ENCODE measurements around the gene MAP2K1.
"Not testable (repeated sequence)": the region's sequence is repeated elsewhere in the genome, so short reads cannot be mapped to it uniquely, and the experiment has no call there.

Gene MAP2K1

GRCh38 chr15:66393037-66393436 lies 6.3 kb downstream of the MAP2K1 start:
- DNase-seq (ENCODE audit: low read depth in 2 of 3, low spot score in 1 of 3) = not testable (repeated sequence)

- DNase-seq (ENCODE audit: low read depth in 2 of 3, low spot score in 1 of 3) = no peak
Measured at GRCh38 chr15:66394472-66394871, 7.8 kb downstream of the MAP2K1 start.

GRCh38 chr15:66394915-66395314 lies 8.2 kb downstream of the MAP2K1 start:
- DNase-seq (ENCODE audit: low read depth in 2 of 3, low spot score in 1 of 3) = no peak

- DNase-seq (ENCODE audit: low read depth in 2 of 3, low spot score in 1 of 3) = no peak
Measured at GRCh38 chr15:66399276-66399675, 12.6 kb downstream of the MAP2K1 start.

GRCh38 chr15:66400351-66400774 lies 13.7 kb downstream of the MAP2K1 start:
- no peak for DNase-seq (ENCODE audit: low read depth in 2 of 3, low spot score in 1 of 3)

GRCh38 chr15:66401130-66402021 lies 14.7 kb downstream of the MAP2K1 start:
- DNase-seq (ENCODE audit: low read depth in 2 of 3, low spot score in 1 of 3) = no peak

GRCh38 chr15:66402761-66403284 lies 16.1 kb downstream of the MAP2K1 start:
- no peak for DNase-seq (ENCODE audit: low read depth in 2 of 3, low spot score in 1 of 3)

GRCh38 chr15:66403323-66403722 lies 16.6 kb downstream of the MAP2K1 start:
- no peak for DNase-seq (ENCODE audit: low read depth in 2 of 3, low spot score in 1 of 3)

GRCh38 chr15:66404122-66404521 lies 17.4 kb downstream of the MAP2K1 start:
- DNase-seq (ENCODE audit: low read depth in 2 of 3, low spot score in 1 of 3) = no peak

GRCh38 chr15:66404532-66404931 lies 17.8 kb downstream of the MAP2K1 start:
- no peak for DNase-seq (ENCODE audit: low read depth in 2 of 3, low spot score in 1 of 3)

- no peak for DNase-seq (ENCODE audit: low read depth in 2 of 3, low spot score in 1 of 3)
Measured at GRCh38 chr15:66405007-66405406, 18.3 kb downstream of the MAP2K1 start.

GRCh38 chr15:66405615-66406014 lies 18.9 kb downstream of the MAP2K1 start:
- DNase-seq (ENCODE audit: low read depth in 2 of 3, low spot score in 1 of 3) = no peak

- DNase-seq (ENCODE audit: low read depth in 2 of 3, low spot score in 1 of 3) = no peak
Measured at GRCh38 chr15:66408254-66408653, 21.5 kb downstream of the MAP2K1 start.

GRCh38 chr15:66408675-66409282 lies 22.1 kb downstream of the MAP2K1 start:
- DNase-seq (ENCODE audit: low read depth in 2 of 3, low spot score in 1 of 3) = no peak

GRCh38 chr15:66409565-66410108 lies 22.9 kb downstream of the MAP2K1 start:
- DNase-seq (ENCODE audit: low read depth in 2 of 3, low spot score in 1 of 3) = no peak

GRCh38 chr15:66411190-66411589 lies 24.5 kb downstream of the MAP2K1 start:
- no peak for DNase-seq (ENCODE audit: low read depth in 2 of 3, low spot score in 1 of 3)

- no peak for DNase-seq (ENCODE audit: low read depth in 2 of 3, low spot score in 1 of 3)
Measured at GRCh38 chr15:66412220-66412619, 25.5 kb downstream of the MAP2K1 start.

- no peak for DNase-seq (ENCODE audit: low read depth in 2 of 3, low spot score in 1 of 3)
Measured at GRCh38 chr15:66413579-66413978, 26.9 kb downstream of the MAP2K1 start.

GRCh38 chr15:66415360-66415759 lies 28.6 kb downstream of the MAP2K1 start:
- DNase-seq (ENCODE audit: low read depth in 2 of 3, low spot score in 1 of 3) = no peak

GRCh38 chr15:66417736-66418135 lies 31.0 kb downstream of the MAP2K1 start:
- no peak for DNase-seq (ENCODE audit: low read depth in 2 of 3, low spot score in 1 of 3)

GRCh38 chr15:66419471-66419870 lies 32.8 kb downstream of the MAP2K1 start:
- DNase-seq (ENCODE audit: low read depth in 2 of 3, low spot score in 1 of 3) = no peak

GRCh38 chr15:66422347-66422746 lies 35.6 kb downstream of the MAP2K1 start:
- DNase-seq (ENCODE audit: low read depth in 2 of 3, low spot score in 1 of 3) = no peak
